Colonic mucosa (tissue), 4 donors: ENCODE measurements around the gene SEMA5A. TPM values are rescaled to one million over a fixed set of nuclear protein-coding genes. Genes with fewer than 3 reads are reported as not detected.
A peak's percentile ranks its signal among the peaks of the same experiment; 100 is the strongest.

ENCODE experiments used
- DNase-seq: peaks from one replicate; pipeline ENCODE4 v3.0.0-alpha.2; 2020
- H3K27ac ChIP-seq: fragments of 200-600 bp; one replicate; pipeline ENCODE4 v1.8.0; 2021
- H3K27me3 ChIP-seq: fragments of 200-600 bp; one replicate; pipeline ENCODE4 v1.8.0; 2021
- H3K36me3 ChIP-seq: fragments of 200-600 bp; one replicate; pipeline ENCODE4 v1.8.0; 2021
- H3K4me1 ChIP-seq: fragments of 200-600 bp; one replicate; pipeline ENCODE4 v1.8.0; 2021; ENCODE audit warnings: mild to moderate bottlenecking
- H3K4me3 ChIP-seq: fragments of 200-600 bp; one replicate; pipeline ENCODE4 v1.8.0; 2021
- H3K9ac ChIP-seq, 2 donors: one replicate each; pipeline ENCODE4 v1.7.0; 2013; ENCODE audit warnings: control low read depth in 2 of 2, low read depth in 2 of 2, low read length in 2 of 2
- H3K9me3 ChIP-seq: fragments of 200-600 bp; one replicate; pipeline ENCODE4 v1.8.0; 2021
- CTCF ChIP-seq: fragments of 200-600 bp; IDR thresholded peaks from one replicate; pipeline ENCODE4 v1.8.0; 2022; ENCODE audit warnings: antibody characterized with exemption, mild to moderate bottlenecking
- intact Hi-C: fragments of 100-400 bp; cut with DNase I; formaldehyde crosslinking; loops from one replicate; pipeline ENCODE4 v1.14.1; 2022
- microRNA-seq: library from miRNA; unstranded; fragments of <30 nt; microRNA quantifications from one replicate; pipeline ENCODE4, GENCODE V29; 2019
- total RNA-seq, 2 donors: library from RNA; stranded (reverse); fragmentation: NEBNext Ultra II Directional in 1 of 2; extraction: Animal tissue kit (Norgen Biotek cat#: 25700) in 1 of 2; gene quantifications; one replicate each; pipeline ENCODE4 v1.2.1, GENCODE V29; 2021
- donor health status: healthy.
- donor health status: DM: no; HTN: no; CAD: no.
- donor health status: DM: no; HTN: no; CAD: no.

The SEMA5A gene
- total RNA-seq, 2 donors from 2014 or later, result 23.3 to 32.7 TPM

GRCh38 chr5:8993031-8993430 is 552.8 kb downstream of the SEMA5A start:
- Histone ChIP-seq H3K27me3 (no peaks in the 10 kb centered on the region), H3K36me3 (no peaks in the 10 kb centered on the region), H3K27ac (no peak overlapping the region), H3K9ac (no peak overlapping the region), H3K4me3 (no peak overlapping the region), H3K9me3 (no peaks in the 10 kb centered on the region), H3K4me1 (no peaks in the 10 kb centered on the region)
- DNase-seq, result no peak
- no peak for TF ChIP-seq CTCF
- intact Hi-C loops, result no loop called here

Small RNAs within 50 kb of the gene (microRNA-seq; reads per million reads assigned to microRNA genes)
- gene MIR4636, result 11.0 reads per million, percentile 17 among the genes with 10 or more reads in this experiment

Other genes with a start within 250 kb of the SEMA5A start
- not detected for gene TAS2R1, start 84.3 kb upstream of the SEMA5A start, total RNA-seq